Aorta (tissue), 5 donors: ENCODE results near the gene PDE4D. TPM values are rescaled to one million over a fixed set of nuclear protein-coding genes. Genes with fewer than 3 reads are reported as not detected.

Source experiments
- ATAC-seq: fragments of 200-7000 bp; cut with Tn5 transposase; one replicate; pipeline ENCODE4 v1.9.1; 2022; ENCODE audit warnings: moderate library complexity; ENCODE audit not compliant: low FRiP score
- DNase-seq, 2 donors: peaks; one replicate each; pipeline ENCODE4 v3.0.0-alpha.2; 2020
- H3K27ac ChIP-seq, 2 donors: one replicate each; pipeline ENCODE4 v1.5.1; 2013; ENCODE audit warnings: low read length in 2 of 2, mild to moderate bottlenecking in 2 of 2, moderate library complexity in 2 of 2, control low read depth in 1 of 2, inconsistent platforms in 1 of 2, low read depth in 1 of 2
- H3K27me3 ChIP-seq, 2 donors: one replicate each; pipeline ENCODE4 v1.6.1; 2013; ENCODE audit warnings: control low read depth in 1 of 2, low read length in 1 of 2, mild to moderate bottlenecking in 1 of 2, moderate library complexity in 1 of 2; ENCODE audit not compliant: insufficient read depth in 2 of 2, control insufficient read depth in 1 of 2
- H3K36me3 ChIP-seq, 2 donors: one replicate each; pipeline ENCODE4 v1.6.1; 2013; ENCODE audit warnings: control low read depth in 1 of 2, low read length in 1 of 2, mild to moderate bottlenecking in 1 of 2; ENCODE audit not compliant: insufficient read depth in 2 of 2, control insufficient read depth in 1 of 2
- H3K4me1 ChIP-seq, 2 donors: one replicate each; pipeline ENCODE4 v1.6.1; 2013; ENCODE audit warnings: low read length in 2 of 2, control low read depth in 1 of 2, mild to moderate bottlenecking in 1 of 2, moderate library complexity in 1 of 2; ENCODE audit not compliant: insufficient read depth in 2 of 2, control insufficient read depth in 1 of 2
- H3K4me3 ChIP-seq, 2 donors: one replicate each; pipeline ENCODE4 v1.5.1; 2013; ENCODE audit warnings: low read length in 2 of 2, control low read depth in 1 of 2, mild to moderate bottlenecking in 1 of 2
- H3K9me3 ChIP-seq: one replicate; pipeline ENCODE4 v1.6.1; 2013; ENCODE audit warnings: mild to moderate bottlenecking, low read length; ENCODE audit not compliant: control insufficient read depth
- WGBS, 2 donors: extraction: QIAGEN DNeasy Blood & Tissue Kit; methylation state at CpG; one replicate each; pipeline ENCODE4 v1.1.7; 2013; 5-methylcytosine and 5-hydroxymethylcytosine counted together
- intact Hi-C, 2 donors: fragments of 100-400 bp; cut with DNase I; formaldehyde crosslinking; loops; one replicate each; pipeline versions ENCODE4 v1.14.2 to v1.15.0; 2022
- polyA plus RNA-seq, 2 donors: library from polyadenylated mRNA; stranded (reverse); fragments of 200-250 nt; gene quantifications; one replicate each; pipeline ENCODE4 v1.2.3, GENCODE V29; 2013
- total RNA-seq, 2 donors: library from RNA; stranded (reverse); fragmentation: NEBNext Ultra II Directional; extraction: Animal tissue kit (Norgen Biotek cat#: 25700); gene quantifications; one replicate each; pipeline ENCODE4 v1.2.1, GENCODE V29; 2021
- donor health status: healthy with polysubstance abuse.
- donor health status: Bipolar disorder and iron deficiency.
- donor health status: DM: no; HTN: no; CAD: no.
- donor health status: DM: no; HTN: no; CAD: no.
- donor health status: DM: yes; HTN: yes; CAD: no.

Gene PDE4D
- total and polyA plus RNA-seq, 4 donors = 2.4 to 112 (median 33.3) TPM

DNA sequence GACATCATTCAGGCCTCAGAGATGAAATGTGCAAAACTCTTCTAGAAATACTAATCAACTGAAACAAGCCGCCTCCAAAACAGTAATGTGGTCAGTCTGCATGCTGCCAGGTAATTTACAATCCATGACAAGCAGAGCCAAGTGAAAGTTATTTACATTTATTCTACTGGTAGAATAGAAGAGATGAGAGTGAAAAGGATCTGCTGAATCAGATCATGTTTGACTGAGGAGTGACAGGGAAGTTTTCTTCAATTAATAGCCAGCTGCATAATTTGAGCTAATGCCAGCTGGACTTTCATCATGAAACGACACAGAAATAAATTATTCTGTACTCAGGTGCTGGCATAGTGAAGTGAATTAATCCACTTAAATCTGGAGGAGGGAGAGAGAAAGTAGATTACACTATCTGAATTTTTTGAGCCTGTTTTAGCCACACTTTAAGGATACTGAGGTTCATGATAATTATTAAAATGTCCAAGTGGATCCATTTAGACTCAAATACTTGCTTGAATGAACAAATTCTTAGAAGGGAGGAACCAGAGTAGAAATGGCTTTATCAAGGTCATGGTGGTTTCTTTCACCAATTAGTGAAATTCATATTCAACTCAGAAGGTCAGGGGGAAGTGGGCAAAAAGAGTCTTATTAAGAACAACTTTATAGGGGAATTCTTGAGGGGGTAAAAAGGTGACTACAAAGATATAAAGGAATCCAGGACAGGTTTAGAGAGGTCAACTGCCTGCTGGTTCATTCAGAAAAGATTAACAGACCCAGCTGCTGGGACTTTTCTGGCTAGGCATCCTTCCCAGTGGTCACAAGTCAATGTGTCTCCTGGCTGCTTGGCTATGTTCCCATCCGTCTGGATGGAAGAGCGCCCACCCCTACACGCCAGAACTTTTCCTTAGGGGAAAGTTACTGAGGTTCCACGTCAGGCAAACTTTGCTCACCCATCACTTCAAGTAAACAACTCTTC is 350.4 kb downstream of the PDE4D start:
- peak; percentile 71 for ATAC-seq
- Histone ChIP-seq H3K4me1 (peaks cover 5 to 16% of the 10 kb centered on the region in 2 donors), H3K36me3 (no peaks in the 10 kb centered on the region), H3K27me3 (no peaks in the 10 kb centered on the region), H3K27ac (no peak overlapping the region), H3K9me3 (no peaks in the 10 kb centered on the region), H3K4me3 (no peak overlapping the region)
- DNase-seq = peak; percentile 58 to 68
- 20 to 22% methylated on average over 6 of the region's 6 CpGs for WGBS, 2 donors
- intact Hi-C loops = no loop called here

- no peaks in the 10 kb centered on the region for H3K27me3 ChIP-seq
- H3K36me3 ChIP-seq = no peaks in the 10 kb centered on the region
- ATAC-seq (no peak), DNase-seq (no peak)
- no peak overlapping the region for H3K27ac ChIP-seq
- H3K4me1 ChIP-seq = peaks cover 5 to 14% of the 10 kb centered on the region in 2 donors
- H3K4me3 ChIP-seq = no peak overlapping the region
- intact Hi-C loops = no loop called here
- H3K9me3 ChIP-seq = no peaks in the 10 kb centered on the region
These were observed 351.2 kb downstream of the PDE4D start for GRCh38 chr5:59542306-59542705.

- H3K4me3 ChIP-seq = no peak overlapping the region
- DNase-seq = no peak
- H3K36me3 ChIP-seq = no peaks in the 10 kb centered on the region
- peaks cover 5 to 14% of the 10 kb centered on the region in 2 donors for H3K4me1 ChIP-seq
- ATAC-seq = no peak
- no peaks in the 10 kb centered on the region for H3K9me3 ChIP-seq
- H3K27ac ChIP-seq = no peak overlapping the region
- H3K27me3 ChIP-seq = no peaks in the 10 kb centered on the region
- 9 to 12% methylated on average over 2 of the region's 2 CpGs for WGBS, 2 donors
- intact Hi-C loops = no loop called here
These were observed 353.2 kb downstream of the PDE4D start for GRCh38 chr5:59540366-59540765.

- Histone ChIP-seq H3K4me3 (no peak overlapping the region), H3K9me3 (no peaks in the 10 kb centered on the region), H3K36me3 (no peaks in the 10 kb centered on the region), H3K4me1 (peaks cover 5 to 14% of the 10 kb centered on the region in 2 donors), H3K27me3 (no peaks in the 10 kb centered on the region), H3K27ac (no peak overlapping the region)
- ATAC-seq (no peak), DNase-seq (no peak)
- intact Hi-C loops = no loop called here
These were observed 354.8 kb downstream of the PDE4D start for GRCh38 chr5:59538750-59539121.

DNA sequence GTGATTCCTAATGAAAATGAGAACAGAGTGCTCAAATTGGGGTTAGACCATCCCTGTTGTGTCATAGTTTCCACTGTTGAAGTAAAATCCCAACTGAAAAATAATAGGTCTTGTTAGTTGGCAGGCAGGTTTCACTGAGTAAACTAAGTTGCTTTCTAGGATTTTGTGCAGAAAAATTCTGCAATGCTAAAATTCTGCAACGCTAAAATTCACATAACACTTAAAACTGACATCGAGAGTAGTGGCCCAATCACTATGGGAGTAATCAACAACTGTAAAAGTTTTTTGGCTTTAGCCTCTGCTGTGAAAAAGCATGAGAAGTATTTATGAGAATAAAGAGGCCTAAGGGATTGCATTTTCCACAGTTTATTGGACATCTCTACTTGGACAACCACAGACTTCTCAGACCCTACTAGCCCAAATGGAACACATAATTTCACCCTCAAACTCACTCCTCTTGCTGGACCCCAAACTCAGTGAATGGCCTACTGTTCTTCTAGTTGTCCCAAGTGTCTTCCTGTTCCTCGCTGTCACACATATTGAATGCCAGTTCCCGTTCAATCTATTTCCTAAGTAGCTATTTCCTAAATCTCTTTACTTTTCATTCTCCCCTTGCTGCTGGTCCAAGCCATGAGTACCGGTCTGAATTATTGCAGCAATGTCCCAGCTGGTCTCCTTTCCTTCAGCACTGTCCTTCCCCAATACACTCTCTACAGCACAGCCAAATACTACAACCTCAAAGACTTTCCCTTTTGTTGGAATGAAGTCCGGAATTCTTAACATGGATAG is 355.4 kb downstream of the PDE4D start:
- H3K27me3 ChIP-seq = no peaks in the 10 kb centered on the region
- no peaks in the 10 kb centered on the region for H3K36me3 ChIP-seq
- ATAC-seq (no peak), DNase-seq (no peak)
- no peaks in the 10 kb centered on the region for H3K9me3 ChIP-seq
- intact Hi-C loops = no loop called here
- 79 to 87% methylated on average over 6 of the region's 6 CpGs for WGBS, 2 donors
- no peak overlapping the region for H3K27ac ChIP-seq
- peaks cover 2 to 12% of the 10 kb centered on the region in 2 donors for H3K4me1 ChIP-seq
- no peak overlapping the region for H3K4me3 ChIP-seq

DNA sequence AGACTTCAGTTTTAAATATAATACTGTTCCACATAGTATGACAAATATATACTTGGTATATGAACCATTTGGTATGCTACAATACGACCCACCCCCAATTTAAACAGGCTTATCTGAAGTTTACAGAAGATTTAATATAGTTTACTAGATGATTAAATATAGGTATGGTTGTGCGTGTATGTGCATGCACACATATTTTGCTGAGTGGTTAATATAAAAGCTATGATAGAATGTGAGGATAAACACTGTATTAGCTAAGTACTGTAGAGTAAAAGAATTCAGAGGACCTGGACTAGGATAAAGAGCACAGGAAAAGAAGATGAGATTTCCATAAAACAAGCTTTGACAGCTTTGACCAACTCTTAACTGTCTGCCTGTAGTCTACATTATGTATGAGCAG is 356.7 kb downstream of the PDE4D start:
- Histone ChIP-seq H3K4me3 (no peak overlapping the region), H3K36me3 (no peaks in the 10 kb centered on the region), H3K4me1 (peaks cover 0 to 5% of the 10 kb centered on the region in 2 donors), H3K9me3 (no peaks in the 10 kb centered on the region), H3K27ac (no peak overlapping the region), H3K27me3 (no peaks in the 10 kb centered on the region)
- WGBS, 2 donors = 92 to 94% methylated on average over 2 of the region's 2 CpGs
- no peak for DNase-seq
- intact Hi-C loops = no loop called here
- ATAC-seq = no peak

DNA sequence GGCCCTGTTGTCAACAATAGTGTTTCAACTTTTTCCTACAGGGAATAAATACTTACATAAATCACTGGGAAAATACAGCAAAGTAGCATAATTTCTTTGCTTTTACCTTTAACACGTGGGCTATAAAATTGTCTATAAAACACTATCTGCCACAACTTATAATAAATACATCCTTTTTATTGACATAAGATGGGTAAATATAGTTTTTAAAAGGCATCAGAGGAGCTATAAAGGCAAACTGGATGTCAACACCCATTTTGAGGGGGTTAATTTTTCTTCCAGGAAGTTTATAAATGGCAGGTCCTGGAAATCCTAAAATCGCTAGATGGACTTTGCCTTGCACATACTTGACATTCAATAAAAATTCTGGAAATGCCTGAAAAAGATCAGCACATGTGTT is 358.0 kb downstream of the PDE4D start:
- H3K4me1 ChIP-seq = no peaks in the 10 kb centered on the region
- 92% methylated on average over 2 of the region's 2 CpGs for WGBS, 2 donors
- H3K9me3 ChIP-seq = no peaks in the 10 kb centered on the region
- intact Hi-C loops = no loop called here
- DNase-seq (no peak), ATAC-seq (no peak)
- H3K27ac ChIP-seq = no peak overlapping the region
- no peak overlapping the region for H3K4me3 ChIP-seq
- no peaks in the 10 kb centered on the region for H3K36me3 ChIP-seq
- H3K27me3 ChIP-seq = no peaks in the 10 kb centered on the region

- H3K27me3 ChIP-seq = no peaks in the 10 kb centered on the region
- no peaks in the 10 kb centered on the region for H3K9me3 ChIP-seq
- no peak overlapping the region for H3K4me3 ChIP-seq
- intact Hi-C loops = no loop called here
- no peak for DNase-seq
- H3K4me1 ChIP-seq = no peaks in the 10 kb centered on the region
- H3K27ac ChIP-seq = no peak overlapping the region
- no peaks in the 10 kb centered on the region for H3K36me3 ChIP-seq
- no peak for ATAC-seq
These were observed 359.8 kb downstream of the PDE4D start for GRCh38 chr5:59533730-59534108.
